ENCODE data around the gene SLC12A7.

- TF ChIP-seq CTCF (conservative IDR thresholded peaks at IDR 0.05 in 1 of 2, IDR thresholded peaks at IDR 0.05 in 1 of 2; ENCODE audit: low read depth in 1 of 2, low read length in 2 of 2): no peak
- no peak for TF ChIP-seq EZH2 (IDR thresholded peaks at IDR 0.05; ENCODE audit: low read length, missing control alignments)
Measured at GRCh38 chr5:1068895-1069719, 42.8 kb downstream of the SLC12A7 start.
